ENCODE data around the gene LPP. TPM values are rescaled to one million over a fixed set of nuclear protein-coding genes. Genes with fewer than 3 reads are reported as not detected.

LPP gene
- total RNA-seq, 1 experiment from 2014 or later, result 20.4 TPM

DNA sequence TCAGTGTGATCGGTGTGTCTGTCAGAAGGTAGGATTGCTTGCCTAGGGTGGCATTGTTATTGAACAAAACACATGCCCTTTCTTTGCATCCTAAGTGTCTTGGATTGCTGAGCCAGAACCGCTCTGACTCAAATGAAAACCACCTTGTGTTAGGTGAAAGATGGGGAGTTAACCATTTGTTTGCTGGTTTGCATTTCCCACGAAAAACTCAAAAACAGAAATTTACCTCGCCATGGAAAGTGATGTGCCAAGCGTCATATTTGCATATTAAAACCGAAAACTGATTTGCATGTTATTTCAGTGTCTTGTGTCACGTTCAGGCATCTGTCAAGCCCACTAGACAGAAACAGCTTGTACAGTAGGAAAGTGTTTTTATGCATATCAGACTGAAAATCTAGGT, 543.2 kb downstream of the LPP start:
- H4K20me1 ChIP-seq (ENCODE audit: low read length), result no peaks in the 10 kb centered on the region
- POLR2A ChIA-PET (ENCODE audit: unreplicated experiment), result no interaction called here

DNA sequence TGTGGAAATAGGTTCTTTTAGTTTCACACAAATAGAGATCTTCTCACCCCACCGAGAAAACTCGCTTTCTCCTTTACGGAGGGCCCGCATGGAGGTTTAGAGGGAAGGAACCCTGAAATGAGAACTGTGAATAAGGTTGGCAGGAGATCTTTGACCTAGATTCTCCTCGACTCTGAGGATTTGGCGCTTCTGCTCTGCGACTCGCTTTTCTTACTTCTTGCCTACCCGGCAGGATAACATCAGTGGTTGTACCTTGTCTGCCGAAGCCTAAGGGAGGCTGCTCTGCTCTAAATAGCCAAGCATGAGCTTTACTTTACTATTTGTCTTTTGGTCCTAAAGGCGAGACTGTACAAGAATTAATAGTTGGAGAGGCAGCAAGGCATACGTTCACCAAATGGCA, 544.5 kb downstream of the LPP start:
- intact Hi-C loops (cut with micrococcal nuclease), result no loop called here

More for the DNA sequence above, 543.2 kb downstream of the LPP start:
- Histone ChIP-seq H3K4me3 (ENCODE audit: low read length) (no peak overlapping the region), H3K9me3 (ENCODE audit: low read length) (no peaks in the 10 kb centered on the region), H3K36me3 (ENCODE audit: low read depth, low read length) (no peaks in the 10 kb centered on the region), H3K79me2 (ENCODE audit: low read length) (no peaks in the 10 kb centered on the region), H3K4me2 (ENCODE audit: low read length) (no peak overlapping the region), H2AFZ (ENCODE audit: low read length) (no peak overlapping the region), H3K9me2 (replicated peaks; ENCODE audit: low read length) (no peaks in the 10 kb centered on the region), H3K4me1 (ENCODE audit: insufficient read depth, low read length) (peaks cover 11% of the 10 kb centered on the region), H3K27ac (ENCODE audit: low read length) (no peak overlapping the region), H3F3A (ENCODE audit: low read length, unreplicated experiment) (peaks cover 3% of the 10 kb centered on the region), H3K9ac (ENCODE audit: low read length) (no peak overlapping the region), H3K27me3 (ENCODE audit: low read length) (no peaks in the 10 kb centered on the region)
- BruUV-seq (replicated peaks), result no TSS peak
- intact Hi-C loops (cut with micrococcal nuclease), result no loop called here
- ATAC-seq (no peak), DNase-seq (no peak)
- TF ChIP-seq, protein P1, sequence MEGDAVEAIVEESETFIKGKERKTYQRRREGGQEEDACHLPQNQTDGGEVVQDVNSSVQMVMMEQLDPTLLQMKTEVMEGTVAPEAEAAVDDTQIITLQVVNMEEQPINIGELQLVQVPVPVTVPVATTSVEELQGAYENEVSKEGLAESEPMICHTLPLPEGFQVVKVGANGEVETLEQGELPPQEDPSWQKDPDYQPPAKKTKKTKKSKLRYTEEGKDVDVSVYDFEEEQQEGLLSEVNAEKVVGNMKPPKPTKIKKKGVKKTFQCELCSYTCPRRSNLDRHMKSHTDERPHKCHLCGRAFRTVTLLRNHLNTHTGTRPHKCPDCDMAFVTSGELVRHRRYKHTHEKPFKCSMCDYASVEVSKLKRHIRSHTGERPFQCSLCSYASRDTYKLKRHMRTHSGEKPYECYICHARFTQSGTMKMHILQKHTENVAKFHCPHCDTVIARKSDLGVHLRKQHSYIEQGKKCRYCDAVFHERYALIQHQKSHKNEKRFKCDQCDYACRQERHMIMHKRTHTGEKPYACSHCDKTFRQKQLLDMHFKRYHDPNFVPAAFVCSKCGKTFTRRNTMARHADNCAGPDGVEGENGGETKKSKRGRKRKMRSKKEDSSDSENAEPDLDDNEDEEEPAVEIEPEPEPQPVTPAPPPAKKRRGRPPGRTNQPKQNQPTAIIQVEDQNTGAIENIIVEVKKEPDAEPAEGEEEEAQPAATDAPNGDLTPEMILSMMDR (conservative IDR thresholded peaks at IDR 0.05; ENCODE audit: low read depth, low read length), result no peak
- TF ChIP-seq EZH2phosphoT487 (IDR thresholded peaks at IDR 0.05; ENCODE audit: borderline replicate concordance, low read length) (no peak), EZH2 (IDR thresholded peaks at IDR 0.05; ENCODE audit: low read length, unreplicated experiment) (no peak)
- CTCF ChIA-PET, result no interaction called here

DNA sequence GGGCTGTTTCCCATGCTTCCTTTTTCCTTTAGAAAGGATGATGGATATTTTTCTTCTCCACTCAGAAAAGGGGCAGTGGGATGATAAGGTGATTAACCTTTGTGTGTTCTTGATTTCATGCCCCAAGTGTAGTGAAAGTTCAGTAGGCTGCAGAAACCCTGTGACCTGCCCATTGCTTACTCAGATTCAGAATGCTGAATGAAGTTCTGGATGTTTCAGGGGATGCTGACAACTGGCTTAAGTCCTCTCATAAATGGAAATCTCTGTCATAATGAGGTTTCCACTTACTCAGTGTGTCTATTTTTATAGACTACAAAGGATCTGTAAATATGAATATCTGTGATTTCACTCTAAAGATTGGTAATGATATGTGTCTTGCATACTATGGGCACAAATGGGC, 546.5 kb downstream of the LPP start:
- Histone ChIP-seq H4K20me1 (ENCODE audit: low read length) (no peaks in the 10 kb centered on the region), H3K27ac (ENCODE audit: low read length) (no peak overlapping the region), H3K9me3 (ENCODE audit: low read length) (no peaks in the 10 kb centered on the region), H3K4me2 (ENCODE audit: low read length) (no peak overlapping the region), H3K4me3 (ENCODE audit: low read length) (no peak overlapping the region), H2AFZ (ENCODE audit: low read length) (no peak overlapping the region), H3K9ac (ENCODE audit: low read length) (no peak overlapping the region), H3K27me3 (ENCODE audit: low read length) (no peaks in the 10 kb centered on the region), H3K9me2 (replicated peaks; ENCODE audit: low read length) (no peaks in the 10 kb centered on the region), H3F3A (ENCODE audit: low read length, unreplicated experiment) (peaks cover 2% of the 10 kb centered on the region), H3K4me1 (ENCODE audit: insufficient read depth, low read length) (peaks cover 4% of the 10 kb centered on the region), H3K36me3 (ENCODE audit: low read depth, low read length) (no peaks in the 10 kb centered on the region), H3K79me2 (ENCODE audit: low read length) (no peaks in the 10 kb centered on the region)
- intact Hi-C loops (cut with micrococcal nuclease), result no loop called here
- TF ChIP-seq EZH2phosphoT487 (IDR thresholded peaks at IDR 0.05; ENCODE audit: borderline replicate concordance, low read length) (no peak), EZH2 (IDR thresholded peaks at IDR 0.05; ENCODE audit: low read length, unreplicated experiment) (no peak)
- TF ChIP-seq, protein P1 (conservative IDR thresholded peaks at IDR 0.05; ENCODE audit: low read depth, low read length), result no peak
- BruUV-seq (replicated peaks), result no TSS peak
- ATAC-seq, result no peak
- POLR2A ChIA-PET (ENCODE audit: unreplicated experiment), result no interaction called here
- CTCF ChIA-PET, result no interaction called here
- no peak for DNase-seq

More for the DNA sequence above, 544.5 kb downstream of the LPP start:
- Histone ChIP-seq H3K9me2 (replicated peaks; ENCODE audit: low read length) (no peaks in the 10 kb centered on the region), H3F3A (ENCODE audit: low read length, unreplicated experiment) (peaks cover 3% of the 10 kb centered on the region), H3K79me2 (ENCODE audit: low read length) (no peaks in the 10 kb centered on the region), H3K9ac (ENCODE audit: low read length) (no peak overlapping the region), H3K9me3 (ENCODE audit: low read length) (no peaks in the 10 kb centered on the region), H2AFZ (ENCODE audit: low read length) (no peak overlapping the region), H4K20me1 (ENCODE audit: low read length) (no peaks in the 10 kb centered on the region), H3K27ac (ENCODE audit: low read length) (no peak overlapping the region), H3K4me2 (ENCODE audit: low read length) (no peak overlapping the region), H3K4me3 (ENCODE audit: low read length) (no peak overlapping the region), H3K4me1 (ENCODE audit: insufficient read depth, low read length) (peaks cover 11% of the 10 kb centered on the region), H3K36me3 (ENCODE audit: low read depth, low read length) (no peaks in the 10 kb centered on the region), H3K27me3 (ENCODE audit: low read length) (no peaks in the 10 kb centered on the region)
- POLR2A ChIA-PET (ENCODE audit: unreplicated experiment), result no interaction called here
- TF ChIP-seq EZH2 (IDR thresholded peaks at IDR 0.05; ENCODE audit: low read length, unreplicated experiment), result no peak
- no peak for TF ChIP-seq EZH2phosphoT487 (IDR thresholded peaks at IDR 0.05; ENCODE audit: borderline replicate concordance, low read length)
- ATAC-seq (no peak), DNase-seq (no peak)
- CTCF ChIA-PET, result interaction anchor here (0.5 kb wide), 1 partner anchor 1133 kb away, joined by 3 read pairs; no protein-coding TSS in a partner anchor
- BruUV-seq (replicated peaks), result no TSS peak

Data from PC-3 (cell line).